GM21717 (cell line): ENCODE data around the gene ARL8A.
"Not testable (repeated sequence)": the region's sequence is repeated elsewhere in the genome, so short reads cannot be mapped to it uniquely, and the experiment has no call there.

Experiments
- ATAC-seq: cut with Tn5 transposase; IDR thresholded peaks from one replicate; pipeline ENCODE4 v1.9.1; 2021; ENCODE audit warnings: mild to moderate bottlenecking, moderate library complexity; ENCODE audit not compliant: unreplicated experiment

ARL8A gene

GRCh38 chr1:202143011-202143767, 1.3 kb downstream of the ARL8A start:
- ATAC-seq = peak; percentile 27

- not testable (repeated sequence) for ATAC-seq
Observed at GRCh38 chr1:202141468-202141867, 3.1 kb downstream of the ARL8A start.

- no peak for ATAC-seq
Observed at GRCh38 chr1:202140833-202141232, 3.7 kb downstream of the ARL8A start.

GRCh38 chr1:202135221-202135721, 9.3 kb downstream of the ARL8A start:
- peak; percentile 58 for ATAC-seq

- no peak for ATAC-seq
Observed at GRCh38 chr1:202134645-202135172, 9.8 kb downstream of the ARL8A start.

- no peak for ATAC-seq
Observed at GRCh38 chr1:202133989-202134388, 10.5 kb downstream of the ARL8A start.

- no peak for ATAC-seq
Observed at GRCh38 chr1:202133496-202133895, 11.0 kb downstream of the ARL8A start.

- no peak for ATAC-seq
Observed at GRCh38 chr1:202133001-202133400, 11.5 kb downstream of the ARL8A start.

- ATAC-seq = no peak
Observed at GRCh38 chr1:202131956-202132821, 12.3 kb downstream of the ARL8A start.

- no peak for ATAC-seq
Observed at GRCh38 chr1:202130816-202131522, 13.6 kb downstream of the ARL8A start.

- no peak for ATAC-seq
Observed at GRCh38 chr1:202130297-202130721, 14.2 kb downstream of the ARL8A start.

GRCh38 chr1:202129453-202130296, 14.9 kb downstream of the ARL8A start:
- no peak for ATAC-seq

GRCh38 chr1:202127836-202128622, 16.5 kb downstream of the ARL8A start:
- no peak for ATAC-seq

- ATAC-seq = no peak
Observed at GRCh38 chr1:202127061-202127460, 17.5 kb downstream of the ARL8A start.

GRCh38 chr1:202126426-202126825, 18.1 kb downstream of the ARL8A start:
- no peak for ATAC-seq

GRCh38 chr1:202125611-202126010, 18.9 kb downstream of the ARL8A start:
- no peak for ATAC-seq

GRCh38 chr1:202124142-202124541, 20.4 kb downstream of the ARL8A start:
- no peak for ATAC-seq

- no peak for ATAC-seq
Observed at GRCh38 chr1:202123336-202123813, 21.2 kb downstream of the ARL8A start.
